ENCODE results near the gene TMEM53.
A peak's percentile ranks its signal among the peaks of the same experiment; 100 is the strongest.

Gene TMEM53

GRCh38 chr1:44674113-44675000 lies at the start of gene TMEM53, which contains the start of gene ARMH1:
Gene TMEM53 (minus strand): TSS chr1:44674481. CDS start chr1:44674391, 90 bp downstream.
Gene ARMH1 (plus strand): TSS chr1:44674714. CDS start chr1:44689698, 14,984 bp downstream.
- H4K20me1 ChIP-seq = peaks cover 0 to 16% (median 0%) of the 10 kb centered on the region in 11 experiments; a peak in 2 of 22 replicates
- H3K4me1 ChIP-seq = peaks cover 67 to 83% (median 80%) of the 10 kb centered on the region in 10 experiments
- no peaks in the 10 kb centered on the region for H3K36me3 ChIP-seq
- no peaks in the 10 kb centered on the region for H3K27me3 ChIP-seq
- H3K9me3 ChIP-seq (replicated peaks in 1 of 11) = no peaks in the 10 kb centered on the region
- peak within 1 kb of the TSS; percentile 89 to 99 (median 97) for H3K4me2 ChIP-seq
- TF ChIP-seq Cebpa-rat (IDR thresholded peaks at IDR 0.05) = no peak
- H3K27ac ChIP-seq = peak within 1 kb of the TSS; percentile 79 to 92 (median 86)
- peak within 1 kb of the TSS; percentile 76 to 86 (median 83) for H3K9ac ChIP-seq
- H3K4me3 ChIP-seq = peak within 1 kb of the TSS; percentile 57 to 75 (median 62)

DNA sequence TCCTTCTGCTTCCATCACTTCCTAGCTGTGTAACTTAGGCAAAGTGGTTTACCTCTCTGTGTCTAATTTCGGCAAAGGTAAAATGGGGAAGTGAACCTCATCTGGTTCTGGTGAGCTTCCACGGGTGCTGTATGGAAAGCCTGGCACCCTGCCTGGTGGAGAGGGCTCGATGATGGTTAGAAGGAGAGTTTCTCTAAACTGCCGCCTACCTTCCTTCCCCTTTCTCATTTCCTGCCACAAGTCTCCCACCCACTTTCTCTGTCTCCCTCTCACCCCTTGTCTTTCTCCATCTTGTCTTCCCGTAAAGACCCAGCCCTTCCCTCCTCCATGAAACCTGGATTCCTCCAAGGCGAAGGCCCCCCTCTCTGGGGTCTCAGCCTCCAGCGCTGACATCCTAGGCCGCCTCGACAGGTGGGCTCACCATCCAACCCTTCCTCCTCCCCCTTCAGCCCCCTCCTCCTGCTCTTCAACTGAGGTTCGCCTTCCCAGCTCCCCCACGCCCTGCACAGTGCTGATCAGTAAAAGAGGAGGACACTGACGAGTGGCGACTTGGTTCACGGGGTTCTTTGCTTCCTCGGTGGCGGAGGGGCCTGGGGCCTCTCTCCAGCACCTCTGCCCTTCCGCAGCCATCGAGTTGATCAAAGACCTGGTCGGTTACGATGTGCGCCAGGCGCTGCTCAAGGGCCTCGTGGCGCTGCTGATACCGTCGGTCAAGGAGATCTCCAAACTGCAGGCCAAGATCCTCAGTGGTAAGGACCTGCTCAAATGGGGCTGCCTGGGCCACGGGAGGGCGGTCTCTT lies 49.4 kb upstream of the TMEM53 start:
- TF ChIP-seq Cebpa-rat (IDR thresholded peaks at IDR 0.05) = no peak
- Histone ChIP-seq H3K9me3 (replicated peaks in 1 of 11) (peaks cover 0 to 7% (median 0%) of the 10 kb centered on the region in 11 experiments; a peak in 2 of 22 replicates), H3K9ac (peak overlapping the region in 10 of 11 experiments; percentile 39 to 77 (median 68); a peak in 17 of 22 replicates), H4K20me1 (no peaks in the 10 kb centered on the region; a peak in 1 of 22 replicates), H3K4me2 (peak overlapping the region; percentile 58 to 94 (median 76)), H3K27me3 (no peaks in the 10 kb centered on the region), H3K27ac (peak overlapping the region in 10 of 11 experiments; percentile 71 to 91 (median 86); a peak in 20 of 22 replicates), H3K4me1 (peaks cover 54 to 98% (median 74%) of the 10 kb centered on the region in 10 experiments), H3K4me3 (peak overlapping the region in 8 of 10 experiments; percentile 8 to 50 (median 36); a peak in 12 of 20 replicates), H3K36me3 (no peaks in the 10 kb centered on the region)

- Histone ChIP-seq H3K9ac (peak overlapping the region in 9 of 11 experiments; percentile 45 to 77 (median 69); a peak in 14 of 22 replicates), H3K27me3 (no peaks in the 10 kb centered on the region), H3K9me3 (replicated peaks in 1 of 11) (peaks cover 0 to 7% (median 0%) of the 10 kb centered on the region in 11 experiments; a peak in 2 of 22 replicates), H3K27ac (peak overlapping the region in 10 of 11 experiments; percentile 71 to 91 (median 86); a peak in 17 of 22 replicates), H3K36me3 (no peaks in the 10 kb centered on the region), H3K4me2 (peak overlapping the region; percentile 58 to 94 (median 76)), H3K4me1 (peaks cover 52 to 97% (median 73%) of the 10 kb centered on the region in 10 experiments), H3K4me3 (peak overlapping the region in 5 of 10 experiments; percentile 1 to 50 (median 38); a peak in 7 of 20 replicates), H4K20me1 (no peaks in the 10 kb centered on the region; a peak in 1 of 22 replicates)
- no peak for TF ChIP-seq Cebpa-rat (IDR thresholded peaks at IDR 0.05)
Measured at GRCh38 chr1:44723064-44723463, 48.8 kb upstream of the TMEM53 start.

DNA sequence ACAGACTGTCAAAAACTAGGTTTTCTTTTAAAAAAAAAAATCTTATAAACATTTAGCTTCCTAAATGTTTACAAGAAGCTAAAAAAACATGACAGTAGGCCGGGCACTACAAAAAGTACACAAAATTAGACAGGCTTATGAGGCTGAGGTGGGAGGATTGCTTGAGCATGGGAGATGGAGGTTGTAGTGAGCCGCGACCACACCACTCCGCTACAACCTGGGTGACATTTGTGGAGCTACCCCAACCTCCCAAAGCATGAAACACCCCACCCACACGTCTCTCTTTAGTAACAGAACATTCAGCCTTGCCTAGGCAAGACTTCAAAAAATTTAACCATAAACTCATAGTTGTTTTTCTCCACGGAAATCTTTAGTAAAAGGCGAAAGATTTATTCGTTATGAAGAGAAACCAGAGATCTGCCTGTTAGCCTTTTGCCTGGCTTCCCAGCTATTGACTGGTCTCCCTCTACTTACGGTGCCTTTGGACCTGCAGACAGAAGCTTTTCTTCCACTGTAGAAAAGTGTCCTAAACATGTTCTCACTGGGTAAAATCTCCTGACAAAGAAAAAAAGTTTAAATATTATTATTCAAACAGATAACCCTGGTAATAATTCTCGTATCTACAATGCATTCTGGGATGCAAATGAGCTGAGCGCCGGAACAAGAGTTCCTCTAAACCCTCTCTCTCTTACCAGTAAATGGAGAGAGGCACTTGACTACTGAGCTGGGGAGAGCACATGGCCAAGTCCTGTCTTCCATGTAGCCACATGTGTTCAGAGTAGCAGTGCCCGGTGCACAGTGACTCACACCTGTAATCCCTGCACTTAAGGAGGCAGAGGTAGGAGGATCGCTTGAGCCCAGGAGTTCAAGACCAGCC lies 47.4 kb upstream of the TMEM53 start:
- H3K4me3 ChIP-seq = no peak overlapping the region; a peak in 2 of 20 replicates
- H3K9me3 ChIP-seq (replicated peaks in 1 of 11) = peaks cover 0 to 7% (median 0%) of the 10 kb centered on the region in 11 experiments; a peak in 2 of 22 replicates
- TF ChIP-seq Cebpa-rat (IDR thresholded peaks at IDR 0.05) = no peak
- H3K27ac ChIP-seq = peak overlapping the region; percentile 72 to 91 (median 85); a peak in 21 of 22 replicates
- H3K36me3 ChIP-seq = no peaks in the 10 kb centered on the region
- peak overlapping the region; percentile 16 to 94 (median 76); a peak in 20 of 22 replicates for H3K4me2 ChIP-seq
- H3K27me3 ChIP-seq = no peaks in the 10 kb centered on the region
- H4K20me1 ChIP-seq = no peaks in the 10 kb centered on the region; a peak in 1 of 22 replicates
- peak overlapping the region; percentile 68 to 78 (median 73); a peak in 21 of 22 replicates for H3K9ac ChIP-seq
- H3K4me1 ChIP-seq = peaks cover 60 to 90% (median 70%) of the 10 kb centered on the region in 10 experiments

GRCh38 chr1:44720281-44720680 lies 46.0 kb upstream of the TMEM53 start:
- Histone ChIP-seq H3K4me2 (peak overlapping the region in 9 of 11 experiments; percentile 4 to 87 (median 51); a peak in 17 of 22 replicates), H3K36me3 (no peaks in the 10 kb centered on the region), H3K27me3 (no peaks in the 10 kb centered on the region), H4K20me1 (no peaks in the 10 kb centered on the region; a peak in 1 of 22 replicates), H3K27ac (no peak overlapping the region), H3K9ac (no peak overlapping the region), H3K4me3 (no peak overlapping the region), H3K9me3 (replicated peaks in 1 of 11) (peaks cover 0 to 7% (median 0%) of the 10 kb centered on the region in 11 experiments; a peak in 2 of 22 replicates), H3K4me1 (peaks cover 64 to 84% (median 70%) of the 10 kb centered on the region in 10 experiments)
- no peak for TF ChIP-seq Cebpa-rat (IDR thresholded peaks at IDR 0.05)

DNA sequence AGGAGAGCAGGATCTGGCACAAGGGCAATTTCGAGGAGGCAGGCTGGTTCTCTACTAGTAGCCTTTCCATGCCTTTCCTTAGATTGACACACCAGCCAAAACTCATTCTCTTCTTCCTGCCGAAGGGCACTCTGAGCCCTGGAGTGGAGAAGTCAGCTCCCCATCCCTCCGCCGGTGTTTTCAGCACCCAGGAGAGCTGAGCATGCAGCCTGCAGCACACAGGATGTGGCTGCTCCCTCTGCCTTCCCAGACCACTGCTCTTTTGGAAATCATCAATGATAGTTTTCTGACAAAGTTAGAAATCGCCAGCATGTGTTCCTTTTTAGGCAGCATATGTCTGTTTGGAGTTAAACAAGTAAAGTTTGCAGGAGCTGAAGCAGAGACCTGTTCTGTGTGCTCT lies 45.0 kb upstream of the TMEM53 start:
- H3K4me1 ChIP-seq = peaks cover 64 to 84% (median 72%) of the 10 kb centered on the region in 10 experiments

DNA sequence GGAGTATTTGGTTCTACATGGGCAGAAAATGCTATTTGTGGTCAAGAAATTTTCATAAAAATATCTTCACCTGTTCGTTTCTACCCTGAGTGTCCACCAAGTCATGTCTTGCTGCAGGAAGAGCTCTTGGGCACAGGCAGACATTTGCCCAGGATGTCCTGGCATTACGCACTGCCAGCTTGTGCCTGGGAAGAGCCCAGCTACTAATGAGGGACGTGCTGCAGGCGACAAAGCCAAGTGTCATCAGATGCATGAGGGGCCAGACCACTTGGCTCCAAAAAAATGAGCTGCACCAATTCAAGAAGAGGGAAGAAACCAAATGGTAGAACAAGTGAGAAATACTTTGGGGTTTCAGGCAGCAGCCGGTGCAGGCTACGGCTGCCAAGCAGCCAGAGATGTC lies 43.8 kb upstream of the TMEM53 start:
- Histone ChIP-seq H3K9ac (no peak overlapping the region), H3K4me3 (no peak overlapping the region), H3K4me2 (peak overlapping the region in 3 of 11 experiments; percentile 1 to 32 (median 4); a peak in 2 of 22 replicates), H3K36me3 (no peaks in the 10 kb centered on the region), H3K27ac (no peak overlapping the region), H3K4me1 (peaks cover 62 to 81% (median 71%) of the 10 kb centered on the region in 10 experiments), H4K20me1 (no peaks in the 10 kb centered on the region; a peak in 1 of 22 replicates), H3K9me3 (replicated peaks in 1 of 11) (no peaks in the 10 kb centered on the region), H3K27me3 (no peaks in the 10 kb centered on the region)
- no peak for TF ChIP-seq Cebpa-rat (IDR thresholded peaks at IDR 0.05)

More for the DNA sequence above, 45.0 kb upstream of the TMEM53 start:
- no peak overlapping the region for H3K4me3 ChIP-seq
- H3K27ac ChIP-seq = no peak overlapping the region
- H3K9ac ChIP-seq = no peak overlapping the region
- H3K9me3 ChIP-seq (replicated peaks in 1 of 11) = peaks cover 0 to 3% (median 0%) of the 10 kb centered on the region in 11 experiments; a peak in 1 of 22 replicates
- no peaks in the 10 kb centered on the region for H3K27me3 ChIP-seq
- H3K4me2 ChIP-seq = peak overlapping the region; percentile 24 to 87 (median 45); a peak in 21 of 22 replicates
- H4K20me1 ChIP-seq = no peaks in the 10 kb centered on the region; a peak in 1 of 22 replicates
- TF ChIP-seq Cebpa-rat (IDR thresholded peaks at IDR 0.05) = no peak
- no peaks in the 10 kb centered on the region for H3K36me3 ChIP-seq
